Measurements from ENCODE around the gene PALS2. TPM values are rescaled to one million over a fixed set of nuclear protein-coding genes. Genes with fewer than 3 reads are reported as not detected.

The PALS2 gene
- total and polyA plus RNA-seq, 9 of the 15 experiments (the other 6 are each of a cell fraction or from before 2014, with no cell fraction given), result 5.9 to 35.0 (median 17.7) TPM

GRCh38 chr7:24572997-24573553, at the start of gene PALS2 (continued):
- TF ChIP-seq NR0B1 (IDR thresholded peaks at IDR 0.05; ENCODE audit: partially characterized antibody), result no peak
- no peak for TF ChIP-seq ZNF224 (CRISPR knock-in tag; IDR thresholded peaks at IDR 0.05)
- TF ChIP-seq, protein P1, sequence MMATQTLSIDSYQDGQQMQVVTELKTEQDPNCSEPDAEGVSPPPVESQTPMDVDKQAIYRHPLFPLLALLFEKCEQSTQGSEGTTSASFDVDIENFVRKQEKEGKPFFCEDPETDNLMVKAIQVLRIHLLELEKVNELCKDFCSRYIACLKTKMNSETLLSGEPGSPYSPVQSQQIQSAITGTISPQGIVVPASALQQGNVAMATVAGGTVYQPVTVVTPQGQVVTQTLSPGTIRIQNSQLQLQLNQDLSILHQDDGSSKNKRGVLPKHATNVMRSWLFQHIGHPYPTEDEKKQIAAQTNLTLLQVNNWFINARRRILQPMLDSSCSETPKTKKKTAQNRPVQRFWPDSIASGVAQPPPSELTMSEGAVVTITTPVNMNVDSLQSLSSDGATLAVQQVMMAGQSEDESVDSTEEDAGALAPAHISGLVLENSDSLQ (IDR thresholded peaks at IDR 0.05), result peak; percentile 19; the same call in 1 of the 2 replicates
- TF ChIP-seq ZBTB7A (IDR thresholded peaks at IDR 0.05; ENCODE audit: borderline replicate concordance, control insufficient read depth, low read depth, low read length), result peak; percentile 60; the same call in 1 of the 2 replicates
- 0 out of 2 replicates have a peak, but pooled peaks have one; percentile 57 for TF ChIP-seq THAP12 (CRISPR knock-in tag; IDR thresholded peaks at IDR 0.05)
- TF ChIP-seq KAT8 (IDR thresholded peaks at IDR 0.05; ENCODE audit: low read depth), result no peak
- peak; percentile 93 for TF ChIP-seq EGR1 (conservative IDR thresholded peaks at IDR 0.05)
- TF ChIP-seq PHF21A (IDR thresholded peaks at IDR 0.05; ENCODE audit: borderline replicate concordance, low read depth), result no peak
- peak; percentile 22 for TF ChIP-seq FIP1L1 (IDR thresholded peaks at IDR 0.05; ENCODE audit: low read depth, low read length, poor library complexity, severe bottlenecking)
- no peak for TF ChIP-seq HSF4 (CRISPR knock-in tag; IDR thresholded peaks at IDR 0.05; ENCODE audit: borderline replicate concordance)
- TF ChIP-seq MNT (conservative IDR thresholded peaks at IDR 0.05), result 0 out of 4 replicates have a peak, but pooled peaks of 1 of the 2 experiments have one; percentile 31
- TF ChIP-seq RBM15 (IDR thresholded peaks at IDR 0.05; ENCODE audit: insufficient read depth, low read length), result no peak
- peak; percentile 82 for TF ChIP-seq HNRNPK (IDR thresholded peaks at IDR 0.05; ENCODE audit: low read depth, low read length, poor library complexity, severe bottlenecking)
- peak; percentile 57 for TF ChIP-seq ARID4B (CRISPR knock-in tag; IDR thresholded peaks at IDR 0.05)
- TF ChIP-seq ZNF766 (CRISPR knock-in tag; conservative IDR thresholded peaks at IDR 0.05), result 0 out of 2 replicates have a peak, but pooled peaks have one; percentile 33
